Fibroblast of lung (primary cell): ENCODE measurements around the gene RAB11FIP3. TPM values are rescaled to one million over a fixed set of nuclear protein-coding genes. Genes with fewer than 3 reads are reported as not detected.
A peak's percentile ranks its signal among the peaks of the same experiment; 100 is the strongest.

ENCODE experiments used
- DNase-seq, 2 donors: peaks; one replicate each; pipeline versions ENCODE4 v3.0.0 to v3.0.0-alpha.2; 2010; ENCODE audit warnings: low read depth in 2 of 2
- H2AFZ ChIP-seq: 2 replicates; pipeline ENCODE4 v1.5.1; 2012; ENCODE audit warnings: low read length, control low read depth, inconsistent platforms
- H3K27ac ChIP-seq: 2 replicates; pipeline ENCODE4 v1.5.1; 2011; ENCODE audit warnings: low read length, control low read depth; ENCODE audit not compliant: insufficient read depth
- H3K27me3 ChIP-seq: 2 replicates; pipeline ENCODE4 v1.5.1; 2011; ENCODE audit warnings: mild to moderate bottlenecking, low read length; ENCODE audit not compliant: control insufficient read depth, insufficient read depth
- H3K36me3 ChIP-seq: 2 replicates; pipeline ENCODE4 v1.5.1; 2011; ENCODE audit warnings: low read length; ENCODE audit not compliant: control insufficient read depth, insufficient read depth
- H3K4me1 ChIP-seq: 2 replicates; pipeline ENCODE4 v1.5.1; 2011; ENCODE audit warnings: low read length; ENCODE audit not compliant: control insufficient read depth, insufficient read depth; ENCODE audit errors: extremely low read depth
- H3K4me2 ChIP-seq: 2 replicates; pipeline ENCODE4 v1.5.1; 2011; ENCODE audit warnings: low read length, control low read depth; ENCODE audit not compliant: insufficient read depth; ENCODE audit errors: extremely low read depth
- H3K4me3 ChIP-seq, 4 experiments: fragments of 200-600 bp in 1 of 4; sonication (generic) in 1 of 4; replicated peaks in 1 of 4; 2 replicates each; pipeline ENCODE4 v1.5.1; 2011 to 2016; ENCODE audit warnings: low read length in 4 of 4, low read depth in 3 of 4, mild to moderate bottlenecking in 3 of 4, control low read depth in 2 of 4, inconsistent platforms in 1 of 4, mixed read lengths in 1 of 4; ENCODE audit not compliant: insufficient read depth in 1 of 4; ENCODE audit errors: control extremely low read depth in 1 of 4
- H3K79me2 ChIP-seq: 2 replicates; pipeline ENCODE4 v1.5.1; 2012; ENCODE audit warnings: mild to moderate bottlenecking, low read length, inconsistent platforms; ENCODE audit not compliant: control insufficient read depth, insufficient read depth
- H3K9ac ChIP-seq: 2 replicates; pipeline ENCODE4 v1.5.1; 2011; ENCODE audit warnings: mild to moderate bottlenecking, low read length, control low read depth; ENCODE audit not compliant: insufficient read depth
- H3K9me3 ChIP-seq: 2 replicates; pipeline ENCODE4 v1.5.1; 2012; ENCODE audit warnings: low read depth, low read length; ENCODE audit not compliant: control insufficient read depth, insufficient read depth
- H4K20me1 ChIP-seq: 2 replicates; pipeline ENCODE4 v1.5.1; 2011; ENCODE audit warnings: low read length; ENCODE audit not compliant: control insufficient read depth, insufficient read depth; ENCODE audit errors: extremely low read depth
- EZH2 ChIP-seq: IDR thresholded peaks from 2 replicates; pipeline ENCODE4 v1.5.1; 2012; ENCODE audit warnings: low read length, control low read depth, mild to moderate bottlenecking; ENCODE audit errors: missing control alignments
- polyA plus RNA-seq, 2 donors: library from polyadenylated mRNA; depleted of rRNA in 1 of 2; stranded (reverse) in 1 of 2; unstranded in 1 of 2; fragments of >200 nt; gene quantifications; 2 replicates each; pipeline ENCODE4 v1.2.1, GENCODE V29; 2011 to 2012; ENCODE audit warnings: missing spikeins in 1 of 2
- total RNA-seq: library from RNA; depleted of rRNA; stranded (reverse); fragments of >200 nt; gene quantifications from 2 replicates; pipeline ENCODE4 v1.2.1, GENCODE V29; 2014
- TF ChIP-seq, protein P1 (sequence below), 2 donors: IDR thresholded peaks in 1 of 2; conservative IDR thresholded peaks in 1 of 2; 1 replicate in 1 of 2; 2 replicates in 1 of 2; pipeline ENCODE4 v1.5.1; 2011 to 2012; ENCODE audit warnings: low read length in 2 of 2, control low read depth in 1 of 2, inconsistent platforms in 1 of 2, low read depth in 1 of 2, mild to moderate bottlenecking in 1 of 2

RAB11FIP3 gene
- total and polyA plus RNA-seq, 2 donors (not counting 1 experiment from before 2014, with no cell fraction given), result 7.3 to 22.1 TPM

DNA sequence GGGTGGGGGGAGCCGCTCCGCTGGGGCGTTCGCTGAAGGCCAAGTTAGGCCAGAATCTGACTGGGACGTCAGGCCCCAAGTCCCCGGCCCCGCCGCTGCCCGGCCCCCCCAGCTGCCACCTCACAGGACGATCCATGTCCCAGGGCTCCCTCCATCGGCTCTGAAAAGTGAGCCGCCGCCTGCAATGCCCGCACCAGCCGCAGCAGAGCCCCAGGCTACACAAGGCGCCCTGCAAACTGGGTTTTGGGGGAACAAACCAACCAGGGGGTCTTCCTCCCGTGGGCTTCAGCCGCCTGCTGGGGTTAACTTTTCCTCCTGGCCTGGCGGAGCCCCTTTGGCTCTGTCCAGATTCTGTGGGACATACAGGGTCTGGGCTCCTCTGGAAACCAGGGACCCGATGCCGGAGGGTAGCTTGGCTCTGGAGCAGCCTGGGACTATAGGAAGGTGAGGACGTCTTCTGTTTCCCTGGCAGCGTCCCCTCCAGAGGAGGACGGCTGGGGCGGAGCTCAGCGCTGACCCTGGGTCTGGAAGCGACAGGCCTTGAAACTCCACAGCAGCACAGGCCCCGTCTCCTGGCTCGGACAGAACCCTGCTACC, 27.6 kb upstream of the RAB11FIP3 start:
- Histone ChIP-seq H3K4me2 (peak overlapping the region; percentile 64), H3K4me3 (peak overlapping the region in 2 of 4 experiments; percentile 11 to 46), H3K79me2 (peaks cover 1% of the 10 kb centered on the region), H3K9ac (peak overlapping the region; percentile 37), H3K27ac (no peak overlapping the region), H3K9me3 (no peaks in the 10 kb centered on the region), H2AFZ (no peak overlapping the region), H3K27me3 (no peaks in the 10 kb centered on the region), H3K4me1 (peaks cover 2% of the 10 kb centered on the region), H3K36me3 (peaks cover 8% of the 10 kb centered on the region), H4K20me1 (no peaks in the 10 kb centered on the region)
- no peak for TF ChIP-seq EZH2
- TF ChIP-seq, protein P1, sequence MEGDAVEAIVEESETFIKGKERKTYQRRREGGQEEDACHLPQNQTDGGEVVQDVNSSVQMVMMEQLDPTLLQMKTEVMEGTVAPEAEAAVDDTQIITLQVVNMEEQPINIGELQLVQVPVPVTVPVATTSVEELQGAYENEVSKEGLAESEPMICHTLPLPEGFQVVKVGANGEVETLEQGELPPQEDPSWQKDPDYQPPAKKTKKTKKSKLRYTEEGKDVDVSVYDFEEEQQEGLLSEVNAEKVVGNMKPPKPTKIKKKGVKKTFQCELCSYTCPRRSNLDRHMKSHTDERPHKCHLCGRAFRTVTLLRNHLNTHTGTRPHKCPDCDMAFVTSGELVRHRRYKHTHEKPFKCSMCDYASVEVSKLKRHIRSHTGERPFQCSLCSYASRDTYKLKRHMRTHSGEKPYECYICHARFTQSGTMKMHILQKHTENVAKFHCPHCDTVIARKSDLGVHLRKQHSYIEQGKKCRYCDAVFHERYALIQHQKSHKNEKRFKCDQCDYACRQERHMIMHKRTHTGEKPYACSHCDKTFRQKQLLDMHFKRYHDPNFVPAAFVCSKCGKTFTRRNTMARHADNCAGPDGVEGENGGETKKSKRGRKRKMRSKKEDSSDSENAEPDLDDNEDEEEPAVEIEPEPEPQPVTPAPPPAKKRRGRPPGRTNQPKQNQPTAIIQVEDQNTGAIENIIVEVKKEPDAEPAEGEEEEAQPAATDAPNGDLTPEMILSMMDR (conservative IDR thresholded peaks at IDR 0.05 in 1 of 2, IDR thresholded peaks at IDR 0.05 in 1 of 2; ENCODE audit: low read depth in 1 of 2, low read length in 2 of 2), result peak; percentile 31 to 39
- DNase-seq, result peak; percentile 61 to 73

DNA sequence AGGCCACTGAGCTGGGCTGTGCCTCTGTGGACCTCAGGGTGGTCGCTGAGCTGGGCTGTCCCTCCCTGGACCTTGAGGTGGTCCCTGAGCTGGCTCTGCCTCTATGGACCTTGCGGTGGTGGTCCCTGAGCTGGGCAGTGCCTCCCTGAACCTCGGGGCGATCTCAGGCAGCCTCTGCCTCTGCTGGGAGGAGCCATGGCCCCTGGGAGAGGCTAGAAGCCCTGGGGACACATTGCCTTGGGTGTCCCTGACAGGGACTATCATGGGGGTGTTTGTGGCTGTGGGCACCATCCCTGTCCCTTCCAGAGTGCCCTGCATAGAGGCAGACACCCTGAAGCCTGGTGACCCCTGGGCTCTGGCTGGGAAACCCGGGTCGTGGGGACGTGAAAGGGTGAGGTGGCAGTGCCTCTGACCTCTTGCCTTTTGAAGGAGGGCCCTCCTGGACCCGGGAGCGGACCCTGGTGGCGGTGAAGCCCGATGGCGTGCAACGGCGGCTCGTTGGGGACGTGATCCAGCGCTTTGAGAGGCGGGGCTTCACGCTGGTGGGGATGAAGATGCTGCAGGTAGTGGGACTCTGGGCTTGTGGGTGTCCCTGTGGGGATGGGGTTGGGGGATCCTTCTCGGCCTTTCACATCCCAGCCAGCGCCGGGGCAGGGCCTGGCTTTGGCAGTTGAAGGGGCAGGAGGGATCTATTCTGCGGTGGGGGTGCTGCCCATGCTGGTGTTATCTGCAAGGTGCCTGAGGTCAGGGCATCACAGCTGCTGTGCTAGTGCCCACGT, 26.7 kb upstream of the RAB11FIP3 start:
- no peak for DNase-seq
- Histone ChIP-seq H2AFZ (no peak overlapping the region), H3K36me3 (peaks cover 8% of the 10 kb centered on the region), H3K79me2 (peaks cover 1% of the 10 kb centered on the region), H4K20me1 (no peaks in the 10 kb centered on the region), H3K27ac (no peak overlapping the region), H3K4me1 (peaks cover 2% of the 10 kb centered on the region), H3K9me3 (no peaks in the 10 kb centered on the region), H3K4me2 (no peak overlapping the region), H3K4me3 (no peak overlapping the region), H3K9ac (no peak overlapping the region), H3K27me3 (no peaks in the 10 kb centered on the region)
- TF ChIP-seq, protein P1 (conservative IDR thresholded peaks at IDR 0.05 in 1 of 2, IDR thresholded peaks at IDR 0.05 in 1 of 2; ENCODE audit: low read depth in 1 of 2, low read length in 2 of 2), result no peak
- no peak for TF ChIP-seq EZH2

DNA sequence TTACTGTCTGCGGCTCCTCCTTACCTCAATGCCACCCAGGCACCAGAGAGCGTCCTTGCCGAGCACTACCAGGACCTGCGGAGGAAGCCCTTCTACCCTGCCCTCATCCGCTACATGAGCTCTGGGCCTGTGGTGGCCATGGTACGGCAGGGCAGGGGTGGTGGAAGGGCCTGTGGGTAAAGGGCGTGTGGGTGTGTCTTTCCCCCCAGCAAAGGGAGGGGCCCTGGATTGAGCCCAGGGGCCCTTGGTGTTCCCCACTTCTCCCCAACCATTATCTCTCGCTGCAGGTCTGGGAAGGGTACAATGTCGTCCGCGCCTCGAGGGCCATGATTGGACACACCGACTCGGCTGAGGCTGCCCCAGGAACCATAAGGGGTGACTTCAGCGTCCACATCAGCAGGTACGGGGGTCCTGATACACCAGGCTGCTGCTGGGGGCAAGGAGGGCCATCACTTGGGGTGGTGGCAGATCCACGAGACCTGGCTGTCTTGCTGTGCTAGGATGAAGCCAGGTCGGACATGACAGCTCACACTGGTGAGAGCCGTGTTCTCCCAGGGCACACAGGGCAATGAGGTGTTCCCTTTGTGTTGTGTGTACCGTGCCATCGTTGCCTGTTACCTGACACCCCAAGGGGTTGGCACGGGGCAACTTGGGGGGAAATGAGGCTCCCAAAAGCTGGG, 26.0 kb upstream of the RAB11FIP3 start:
- no peaks in the 10 kb centered on the region for H3K9me3 ChIP-seq
- H2AFZ ChIP-seq, result no peak overlapping the region
- H3K36me3 ChIP-seq, result peaks cover 8% of the 10 kb centered on the region
- H3K79me2 ChIP-seq, result peaks cover 1% of the 10 kb centered on the region
- DNase-seq, result no peak
- H3K4me1 ChIP-seq, result peaks cover 2% of the 10 kb centered on the region
- H3K9ac ChIP-seq, result no peak overlapping the region
- no peak overlapping the region for H3K27ac ChIP-seq
- TF ChIP-seq, protein P1 (conservative IDR thresholded peaks at IDR 0.05 in 1 of 2, IDR thresholded peaks at IDR 0.05 in 1 of 2; ENCODE audit: low read depth in 1 of 2, low read length in 2 of 2), result no peak
- no peak for TF ChIP-seq EZH2
- no peak overlapping the region for H3K4me3 ChIP-seq
- H3K27me3 ChIP-seq, result no peaks in the 10 kb centered on the region
- no peak overlapping the region for H3K4me2 ChIP-seq
- no peaks in the 10 kb centered on the region for H4K20me1 ChIP-seq
